Type B pancreatic cell (in vitro differentiated cells): ENCODE data around the gene NME2. TPM values are rescaled to one million over a fixed set of nuclear protein-coding genes. Genes with fewer than 3 reads are reported as not detected.

ENCODE experiments used
- DNase-seq: peaks from one replicate; pipeline ENCODE4 v3.0.0; 2021; ENCODE audit warnings: mixed read lengths; ENCODE audit not compliant: unreplicated experiment; ENCODE audit errors: extremely low spot score
- H3K27ac Mint-ChIP-seq: 2 replicates; pipeline ENCODE4 v1.8.0; 2021; ENCODE audit warnings: mild to moderate bottlenecking, mixed read lengths
- H3K27me3 Mint-ChIP-seq: 2 replicates; pipeline ENCODE4 v1.8.0; 2021; ENCODE audit warnings: mixed read lengths
- H3K36me3 Mint-ChIP-seq: 2 replicates; pipeline ENCODE4 v1.8.0; 2021; ENCODE audit warnings: mixed read lengths
- H3K4me1 Mint-ChIP-seq: one replicate; pipeline ENCODE4 v1.8.0; 2021; ENCODE audit warnings: mixed read lengths; ENCODE audit not compliant: unreplicated experiment
- H3K4me3 Mint-ChIP-seq: 2 replicates; pipeline ENCODE4 v1.8.0; 2021; ENCODE audit warnings: mild to moderate bottlenecking, mixed read lengths
- H3K9me3 Mint-ChIP-seq: 2 replicates; pipeline ENCODE4 v1.8.0; 2021; ENCODE audit warnings: mixed read lengths
- long read RNA-seq: library from polyadenylated mRNA; unstranded; transcript quantifications from one replicate; pipeline ENCODE4 v2.0.0, GENCODE V29; 2020
- total RNA-seq: library from RNA; stranded (reverse); gene quantifications from 2 replicates; pipeline ENCODE4 v1.2.1, GENCODE V29; 2021; ENCODE audit warnings: low replicate concordance
- TF ChIP-seq, protein P1 (sequence below): fragments of 200-600 bp; sonication (generic); conservative IDR thresholded peaks from 2 replicates; pipeline ENCODE4 v1.5.0; 2021; ENCODE audit warnings: antibody characterized with exemption, mild to moderate bottlenecking

NME2 gene
- total RNA-seq = 481 and 483 TPM in 2 replicates
- long read RNA-seq, transcript NME2-205 (5 exons, 826 nt) = major isoform, 203 of 226 reads
- long read RNA-seq, transcript NME2-202 (4 exons, 866 nt) = minor isoform, 10 of 226 reads
- long read RNA-seq, partial matches to known transcripts = 1 of 226 reads
- long read RNA-seq, other reads (novel, unspliced or antisense) = 6 of 226 reads

DNA sequence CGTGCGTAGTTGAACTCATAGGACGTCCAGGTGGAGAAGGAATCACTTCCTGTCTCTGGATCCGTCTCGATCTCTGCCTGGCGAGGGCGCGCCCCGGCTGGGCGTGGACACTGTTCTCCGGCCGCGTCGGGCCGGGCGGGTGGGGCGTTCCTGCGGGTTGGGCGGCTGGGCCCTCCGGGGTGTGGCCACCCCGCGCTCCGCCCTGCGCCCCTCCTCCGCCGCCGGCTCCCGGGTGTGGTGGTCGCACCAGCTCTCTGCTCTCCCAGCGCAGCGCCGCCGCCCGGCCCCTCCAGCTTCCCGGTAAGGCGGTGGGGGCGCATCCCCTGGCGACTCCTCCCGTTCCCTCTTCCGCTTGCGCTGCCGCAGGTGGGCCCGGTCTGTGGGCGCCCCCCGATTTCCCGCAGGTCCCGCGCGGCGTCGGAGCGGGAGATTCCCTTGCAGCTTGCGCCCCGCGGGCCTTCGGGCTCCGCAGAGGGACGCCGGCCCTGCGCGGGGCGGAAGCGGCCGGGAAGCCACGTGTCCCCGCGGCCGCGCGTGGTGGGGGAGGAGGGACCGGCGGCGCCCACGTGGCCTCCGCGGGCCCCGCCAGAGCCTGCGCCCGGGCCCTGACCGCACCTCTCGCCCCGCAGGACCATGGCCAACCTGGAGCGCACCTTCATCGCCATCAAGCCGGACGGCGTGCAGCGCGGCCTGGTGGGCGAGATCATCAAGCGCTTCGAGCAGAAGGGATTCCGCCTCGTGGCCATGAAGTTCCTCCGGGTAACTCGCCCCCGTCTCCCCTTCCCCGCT is at the start of gene NME2:
Gene NME2 (plus strand): TSS at position 214 of the 789 bp plus-strand sequence. CDS start 420 bp downstream, at position 634.
- peaks cover 25% of the 10 kb centered on the region for H3K36me3 Mint-ChIP-seq
- peak within 1 kb of the TSS; percentile 94 for H3K27ac Mint-ChIP-seq
- H3K4me1 Mint-ChIP-seq = peaks cover 20% of the 10 kb centered on the region
- TF ChIP-seq, protein P1, sequence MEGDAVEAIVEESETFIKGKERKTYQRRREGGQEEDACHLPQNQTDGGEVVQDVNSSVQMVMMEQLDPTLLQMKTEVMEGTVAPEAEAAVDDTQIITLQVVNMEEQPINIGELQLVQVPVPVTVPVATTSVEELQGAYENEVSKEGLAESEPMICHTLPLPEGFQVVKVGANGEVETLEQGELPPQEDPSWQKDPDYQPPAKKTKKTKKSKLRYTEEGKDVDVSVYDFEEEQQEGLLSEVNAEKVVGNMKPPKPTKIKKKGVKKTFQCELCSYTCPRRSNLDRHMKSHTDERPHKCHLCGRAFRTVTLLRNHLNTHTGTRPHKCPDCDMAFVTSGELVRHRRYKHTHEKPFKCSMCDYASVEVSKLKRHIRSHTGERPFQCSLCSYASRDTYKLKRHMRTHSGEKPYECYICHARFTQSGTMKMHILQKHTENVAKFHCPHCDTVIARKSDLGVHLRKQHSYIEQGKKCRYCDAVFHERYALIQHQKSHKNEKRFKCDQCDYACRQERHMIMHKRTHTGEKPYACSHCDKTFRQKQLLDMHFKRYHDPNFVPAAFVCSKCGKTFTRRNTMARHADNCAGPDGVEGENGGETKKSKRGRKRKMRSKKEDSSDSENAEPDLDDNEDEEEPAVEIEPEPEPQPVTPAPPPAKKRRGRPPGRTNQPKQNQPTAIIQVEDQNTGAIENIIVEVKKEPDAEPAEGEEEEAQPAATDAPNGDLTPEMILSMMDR = no peak
- peak within 1 kb of the TSS; percentile 94 for H3K4me3 Mint-ChIP-seq
- peak; percentile 90 for DNase-seq
- no peaks in the 10 kb centered on the region for H3K9me3 Mint-ChIP-seq
- no peaks in the 10 kb centered on the region for H3K27me3 Mint-ChIP-seq

DNA sequence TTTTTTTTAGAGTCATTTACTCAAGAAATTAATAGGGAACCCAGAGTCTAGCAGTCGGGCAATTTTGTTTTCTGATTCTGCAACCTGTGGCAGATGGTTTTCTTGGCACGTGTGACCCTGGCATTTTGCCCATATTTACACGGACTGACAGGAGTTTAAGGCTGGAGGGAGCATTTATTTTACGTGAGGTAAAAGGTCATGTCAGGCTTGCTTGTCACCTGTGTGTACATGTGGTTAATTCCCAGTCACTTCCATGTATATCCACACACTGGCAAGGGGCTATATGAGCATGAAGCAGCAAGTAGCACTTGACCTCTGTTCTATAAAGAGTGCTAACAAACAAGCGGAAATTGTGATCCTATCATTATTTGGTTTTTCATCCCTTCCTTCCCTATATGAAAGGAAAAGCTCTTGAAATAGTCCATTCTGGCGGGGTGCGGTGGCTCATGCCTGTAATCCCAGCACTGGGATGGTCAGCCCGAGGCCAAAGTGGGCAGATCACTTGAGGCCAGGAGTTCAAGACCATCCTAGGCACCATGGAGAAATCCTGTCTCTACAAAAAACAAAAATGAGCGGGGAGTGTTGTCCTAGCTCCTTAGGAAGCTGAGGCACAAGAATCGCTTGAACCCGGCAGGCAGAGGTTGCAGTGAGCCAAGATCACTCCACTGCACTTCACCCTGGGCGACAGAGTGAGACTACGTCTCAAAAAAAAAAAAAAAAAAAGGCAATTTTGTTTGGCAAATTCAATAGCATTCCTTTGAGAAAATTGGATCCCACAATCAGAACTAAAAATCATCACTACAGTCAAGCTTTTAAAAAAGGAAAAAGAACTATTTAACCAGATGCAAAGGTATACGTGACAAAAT is 47.6 kb upstream of the NME2 start:
- Mint-ChIP-seq H3K27ac (peak overlapping the region; percentile 97), H3K36me3 (no peaks in the 10 kb centered on the region), H3K27me3 (no peaks in the 10 kb centered on the region), H3K9me3 (no peaks in the 10 kb centered on the region), H3K4me3 (peak overlapping the region; percentile 92), H3K4me1 (peaks cover 40% of the 10 kb centered on the region)
- DNase-seq = no peak
- TF ChIP-seq, protein P1 = no peak

DNA sequence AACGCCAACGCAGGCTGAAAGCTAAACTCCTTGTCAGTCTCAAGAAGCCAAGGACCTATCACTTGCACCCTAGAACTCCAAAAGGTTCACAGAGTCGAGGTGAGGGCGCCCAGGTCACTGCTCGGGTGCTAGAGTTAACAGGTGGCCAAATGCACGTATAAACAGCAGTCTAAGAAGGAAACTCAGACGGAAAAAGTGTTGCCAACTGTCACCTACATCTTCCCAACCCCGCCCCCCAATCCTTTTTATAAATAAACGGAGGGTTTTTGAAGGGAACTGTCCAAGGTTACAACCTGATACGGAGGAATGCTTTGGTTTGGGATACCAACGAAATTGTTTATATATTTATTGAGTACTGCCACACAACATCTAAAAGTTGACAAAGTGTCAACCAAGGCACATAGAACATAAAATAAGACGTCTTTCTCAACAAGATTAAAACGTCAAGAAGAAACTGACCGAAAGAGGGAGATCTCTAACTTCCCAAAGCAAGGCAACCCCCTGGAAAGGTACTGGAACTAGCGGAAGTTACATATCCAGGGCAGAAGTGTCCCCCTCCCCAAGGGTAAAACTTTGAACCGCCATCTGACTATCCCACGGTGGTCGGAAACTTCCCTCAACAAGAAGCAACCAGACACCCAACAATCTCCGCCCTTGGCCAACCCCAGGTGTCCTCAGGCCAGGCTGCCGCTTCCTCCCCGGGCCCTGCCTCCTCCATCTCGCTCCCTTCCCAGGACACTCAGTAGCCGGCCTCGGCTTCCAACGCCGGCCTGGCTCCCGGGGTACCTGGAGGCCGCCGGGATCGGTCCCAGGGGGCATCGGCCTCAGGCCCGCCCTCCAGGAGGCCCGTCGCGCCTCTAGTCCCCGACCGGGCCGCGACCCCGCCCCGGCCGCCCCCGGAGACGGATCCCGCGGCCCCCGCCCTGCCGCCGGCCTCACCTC is 46.5 kb upstream of the NME2 start:
- Mint-ChIP-seq H3K27me3 (no peaks in the 10 kb centered on the region), H3K27ac (peak overlapping the region; percentile 97), H3K4me1 (peaks cover 40% of the 10 kb centered on the region), H3K9me3 (no peaks in the 10 kb centered on the region), H3K4me3 (peak overlapping the region; percentile 92), H3K36me3 (no peaks in the 10 kb centered on the region)
- DNase-seq = peak; percentile 70
- TF ChIP-seq, protein P1 = peak; percentile 44

DNA sequence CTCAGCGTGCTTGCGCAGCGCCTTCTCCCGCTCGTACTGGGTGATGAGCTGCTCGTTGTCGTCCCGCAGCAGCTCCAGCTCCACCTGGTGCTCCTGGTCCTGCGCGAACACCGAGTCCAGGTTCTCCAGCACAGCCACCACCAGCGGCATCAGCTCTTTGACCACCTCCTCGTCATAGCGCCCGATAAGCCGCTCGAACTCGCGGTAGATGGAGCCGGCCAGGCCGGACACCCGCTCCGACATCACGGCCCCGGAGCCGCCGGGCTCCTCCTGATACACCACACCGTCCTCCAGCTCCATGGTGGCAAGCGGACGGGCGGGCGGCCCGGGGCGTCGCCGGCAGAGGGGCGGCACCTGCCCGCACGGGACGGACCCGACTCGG is 45.9 kb upstream of the NME2 start:
- H3K4me3 Mint-ChIP-seq = peak overlapping the region; percentile 92
- DNase-seq = no peak
- no peaks in the 10 kb centered on the region for H3K9me3 Mint-ChIP-seq
- H3K36me3 Mint-ChIP-seq = no peaks in the 10 kb centered on the region
- H3K27me3 Mint-ChIP-seq = no peaks in the 10 kb centered on the region
- H3K27ac Mint-ChIP-seq = peak overlapping the region; percentile 97
- TF ChIP-seq, protein P1 = no peak
- peaks cover 40% of the 10 kb centered on the region for H3K4me1 Mint-ChIP-seq
